ENCODE data around the gene HOXB8. TPM values are rescaled to one million over a fixed set of nuclear protein-coding genes. Genes with fewer than 3 reads are reported as not detected.
A peak's percentile ranks its signal among the peaks of the same experiment; 100 is the strongest.

HOXB8 gene
- total RNA-seq, 1 donor from 2014 or later: not detected

DNA sequence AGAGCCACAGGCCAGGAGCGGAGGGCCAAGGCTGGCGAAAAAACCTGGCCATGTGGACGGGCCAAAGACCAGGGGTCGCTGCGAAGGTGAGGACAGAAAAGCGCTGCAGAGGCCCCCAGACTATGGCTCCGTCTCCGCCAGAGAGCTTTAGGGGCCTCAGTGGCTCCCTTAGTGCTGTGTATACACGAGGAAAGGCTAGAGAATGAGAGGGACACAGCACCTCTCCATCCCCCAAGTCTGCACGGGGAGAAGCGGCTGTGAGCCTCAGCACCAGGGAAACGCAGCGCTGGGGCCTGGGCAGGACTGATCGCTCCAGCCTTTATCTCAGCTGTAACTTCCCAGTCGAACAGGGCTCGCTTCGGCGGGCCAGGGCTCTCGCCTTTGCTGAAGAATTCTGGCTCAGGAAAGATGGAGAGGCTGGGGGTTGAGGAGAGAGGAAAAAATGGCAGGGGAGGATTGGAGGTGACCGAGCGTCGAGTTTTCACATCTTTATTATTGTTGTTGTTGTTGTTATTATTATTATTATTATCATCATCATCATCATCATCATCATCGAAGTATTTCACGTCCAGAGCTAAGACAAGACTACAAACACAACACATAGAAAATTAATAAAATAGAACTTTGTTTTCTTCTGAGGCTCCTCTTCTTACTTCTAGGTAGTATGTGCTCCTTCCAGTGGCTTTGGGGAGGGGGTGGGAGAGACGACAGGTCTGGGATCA, 19.7 kb downstream of the HOXB8 start:
- no peak overlapping the region for H3K27ac Mint-ChIP-seq (ENCODE audit: unreplicated experiment)
- peaks cover 2% of the 10 kb centered on the region for H3K36me3 Mint-ChIP-seq (ENCODE audit: low read depth)
- H3K27me3 Mint-ChIP-seq (ENCODE audit: low read depth): peaks cover 94% of the 10 kb centered on the region
- H3K4me3 Mint-ChIP-seq (ENCODE audit: unreplicated experiment): no peak overlapping the region
- no peaks in the 10 kb centered on the region for H3K9me3 Mint-ChIP-seq (ENCODE audit: low read depth)
- TF ChIP-seq, protein P1, sequence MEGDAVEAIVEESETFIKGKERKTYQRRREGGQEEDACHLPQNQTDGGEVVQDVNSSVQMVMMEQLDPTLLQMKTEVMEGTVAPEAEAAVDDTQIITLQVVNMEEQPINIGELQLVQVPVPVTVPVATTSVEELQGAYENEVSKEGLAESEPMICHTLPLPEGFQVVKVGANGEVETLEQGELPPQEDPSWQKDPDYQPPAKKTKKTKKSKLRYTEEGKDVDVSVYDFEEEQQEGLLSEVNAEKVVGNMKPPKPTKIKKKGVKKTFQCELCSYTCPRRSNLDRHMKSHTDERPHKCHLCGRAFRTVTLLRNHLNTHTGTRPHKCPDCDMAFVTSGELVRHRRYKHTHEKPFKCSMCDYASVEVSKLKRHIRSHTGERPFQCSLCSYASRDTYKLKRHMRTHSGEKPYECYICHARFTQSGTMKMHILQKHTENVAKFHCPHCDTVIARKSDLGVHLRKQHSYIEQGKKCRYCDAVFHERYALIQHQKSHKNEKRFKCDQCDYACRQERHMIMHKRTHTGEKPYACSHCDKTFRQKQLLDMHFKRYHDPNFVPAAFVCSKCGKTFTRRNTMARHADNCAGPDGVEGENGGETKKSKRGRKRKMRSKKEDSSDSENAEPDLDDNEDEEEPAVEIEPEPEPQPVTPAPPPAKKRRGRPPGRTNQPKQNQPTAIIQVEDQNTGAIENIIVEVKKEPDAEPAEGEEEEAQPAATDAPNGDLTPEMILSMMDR (IDR thresholded peaks at IDR 0.05): no peak
- no peak for DNase-seq (ENCODE audit: low spot score)
- peaks cover 16% of the 10 kb centered on the region for H3K4me1 Mint-ChIP-seq (ENCODE audit: low read depth)

DNA sequence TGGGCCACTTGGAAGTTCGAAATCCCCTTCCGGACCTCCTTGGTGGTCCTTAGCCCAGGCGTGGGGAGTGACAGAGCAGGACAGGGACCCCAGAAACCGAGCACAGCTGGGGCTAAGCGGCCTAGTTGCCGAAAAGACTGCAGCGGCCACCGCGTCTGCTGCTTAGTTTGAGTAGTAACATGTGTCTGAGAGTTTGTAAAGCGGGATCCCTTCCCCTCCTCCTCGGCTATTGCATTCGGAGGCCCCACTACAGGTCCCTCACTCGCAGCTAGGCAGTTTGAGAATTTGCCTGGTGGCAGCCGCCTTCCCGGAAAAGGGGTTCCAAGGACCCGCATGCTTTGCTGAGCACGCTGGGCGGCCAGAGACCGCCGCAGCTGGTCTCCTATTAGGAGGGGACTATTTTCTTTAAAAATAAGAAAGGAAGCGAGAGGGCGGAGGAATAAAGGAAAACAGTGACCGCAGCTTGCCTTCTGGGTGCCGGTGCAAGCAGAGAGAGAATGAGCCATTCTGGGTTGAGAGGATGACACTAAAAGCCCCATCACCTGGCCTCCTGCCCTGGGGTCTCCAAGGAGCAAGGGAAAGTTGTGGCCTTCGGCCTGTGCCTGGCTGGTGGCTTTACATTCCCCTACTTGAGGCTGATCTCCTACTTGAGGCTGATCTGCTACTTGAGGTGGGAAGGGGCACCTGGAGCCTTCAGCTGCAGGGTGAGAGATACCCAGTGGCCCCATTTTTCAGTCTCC, 20.4 kb downstream of the HOXB8 start:
- H3K4me1 Mint-ChIP-seq (ENCODE audit: low read depth): peaks cover 16% of the 10 kb centered on the region
- H3K4me3 Mint-ChIP-seq (ENCODE audit: unreplicated experiment): no peak overlapping the region
- peaks cover 94% of the 10 kb centered on the region for H3K27me3 Mint-ChIP-seq (ENCODE audit: low read depth)
- H3K9me3 Mint-ChIP-seq (ENCODE audit: low read depth): no peaks in the 10 kb centered on the region
- no peak overlapping the region for H3K27ac Mint-ChIP-seq (ENCODE audit: unreplicated experiment)
- TF ChIP-seq, protein P1 (IDR thresholded peaks at IDR 0.05): no peak
- DNase-seq (ENCODE audit: low spot score): no peak
- peaks cover 2% of the 10 kb centered on the region for H3K36me3 Mint-ChIP-seq (ENCODE audit: low read depth)

DNA sequence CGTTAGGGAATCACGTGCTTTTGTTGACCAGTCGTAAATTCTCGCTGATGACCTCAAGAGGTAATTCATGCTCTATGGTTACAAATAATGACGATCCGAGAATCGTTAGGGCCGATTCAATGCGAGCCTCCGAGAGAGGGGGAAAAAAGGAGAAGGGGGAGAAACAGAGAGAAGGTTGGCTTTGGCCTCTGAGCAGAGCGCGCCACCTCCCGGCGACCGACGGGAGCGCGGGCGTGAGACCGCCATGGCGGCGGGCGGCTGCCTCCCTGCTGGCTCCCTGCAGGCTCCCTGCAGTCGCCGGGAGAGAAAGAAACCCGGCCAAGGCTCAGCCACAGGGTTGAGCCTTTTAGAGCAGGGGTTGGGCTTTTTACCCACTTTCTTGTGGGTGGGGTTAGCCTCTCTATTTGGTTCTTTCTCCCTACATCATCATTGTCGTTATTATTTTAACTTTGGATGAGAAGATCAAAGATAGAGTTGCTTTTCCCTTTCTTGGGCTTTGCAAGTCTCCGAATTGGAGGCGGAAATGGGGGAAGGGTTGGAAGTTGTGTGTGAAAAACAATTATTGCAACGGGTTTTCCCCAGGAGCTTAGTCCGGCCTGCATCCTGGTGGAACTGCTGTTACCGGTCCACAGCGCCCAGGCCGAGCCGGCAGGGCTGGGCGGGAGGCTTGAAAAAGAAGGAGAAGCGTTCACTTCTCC, 21.1 kb downstream of the HOXB8 start:
- Mint-ChIP-seq H3K4me3 (ENCODE audit: unreplicated experiment) (no peak overlapping the region), H3K36me3 (ENCODE audit: low read depth) (peaks cover 2% of the 10 kb centered on the region), H3K27ac (ENCODE audit: unreplicated experiment) (no peak overlapping the region), H3K9me3 (ENCODE audit: low read depth) (no peaks in the 10 kb centered on the region), H3K27me3 (ENCODE audit: low read depth) (peaks cover 94% of the 10 kb centered on the region), H3K4me1 (ENCODE audit: low read depth) (peaks cover 16% of the 10 kb centered on the region)
- DNase-seq (ENCODE audit: low spot score): no peak
- TF ChIP-seq, protein P1 (IDR thresholded peaks at IDR 0.05): peak; percentile 80

DNA sequence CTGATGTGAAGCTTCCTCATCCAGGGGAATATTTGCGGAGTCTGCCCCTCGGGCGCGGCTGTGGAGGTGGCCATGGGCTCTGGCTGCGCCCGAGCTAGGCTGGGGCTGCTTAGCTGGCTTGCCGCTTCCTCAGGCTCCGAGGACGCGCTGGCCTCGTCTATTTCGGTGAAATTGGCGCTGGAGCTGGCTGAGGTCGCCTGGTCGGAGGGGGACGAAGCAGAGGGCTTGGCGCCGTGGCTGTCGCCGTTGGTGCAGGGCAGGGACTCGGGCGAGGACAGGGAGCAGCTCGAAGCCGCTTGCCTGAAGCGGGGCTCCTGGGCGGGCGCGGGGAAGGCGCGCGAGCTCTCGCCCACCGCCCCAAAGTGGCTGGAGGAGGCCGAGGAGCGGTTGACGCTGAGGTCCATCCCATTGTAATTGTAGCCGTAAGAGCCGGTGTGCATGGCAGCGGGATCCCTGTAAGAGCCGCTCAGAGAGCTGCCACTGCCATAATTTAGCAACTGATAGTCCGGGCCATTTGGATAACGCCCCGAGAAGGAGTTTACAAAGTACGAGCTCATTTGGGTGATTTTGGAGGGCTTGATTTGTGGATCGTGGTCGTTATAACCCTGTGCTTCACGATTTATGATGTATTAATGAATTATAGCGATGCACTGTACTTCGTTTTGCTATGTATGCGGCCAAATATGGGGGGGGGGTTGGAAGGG, 21.8 kb downstream of the HOXB8 start, which contains the start of gene HOXB5:
HOXB5 (minus strand) TSS at position 654 of the 704 bp plus-strand sequence; CDS start at position 557, 97 bp downstream.
- DNase-seq (ENCODE audit: low spot score): no peak
- Mint-ChIP-seq H3K36me3 (ENCODE audit: low read depth) (peaks cover 2% of the 10 kb centered on the region), H3K4me1 (ENCODE audit: low read depth) (peaks cover 15% of the 10 kb centered on the region), H3K27ac (ENCODE audit: unreplicated experiment) (no peak within 1 kb of the TSS), H3K4me3 (ENCODE audit: unreplicated experiment) (no peak within 1 kb of the TSS), H3K9me3 (ENCODE audit: low read depth) (no peaks in the 10 kb centered on the region), H3K27me3 (ENCODE audit: low read depth) (peaks cover 94% of the 10 kb centered on the region)
- TF ChIP-seq, protein P1 (IDR thresholded peaks at IDR 0.05): no peak

Measured in chondrocyte (in vitro differentiated cells).